Activated CD4-positive, alpha-beta memory T cell treated with anti-CD3 and anti-CD28 coated beads, Interleukin-2, amount 10 ng/mL, durations not matched to agents 7 days and 5 days (primary cell): ENCODE data around the gene HIKESHI. TPM values are rescaled to one million over a fixed set of nuclear protein-coding genes. Genes with fewer than 3 reads are reported as not detected.
A peak's percentile ranks its signal among the peaks of the same experiment; 100 is the strongest.

Experiments used
- CTCF ChIA-PET: fragments of 350-600 bp; sonication (Branson Sonifier 250); formaldehyde crosslinking; loops from one replicate; lab custom pipeline; 2021; ENCODE audit warnings: antibody characterized with exemption, inconsistent platforms; lab: Charles Lee
- POLR2A ChIA-PET: fragments of 350-600 bp; sonication (Branson Sonifier 250); formaldehyde crosslinking; loops from one replicate; lab custom pipeline; 2021; ENCODE audit warnings: antibody characterized with exemption; lab: Charles Lee
- DNase-seq: peaks from one replicate; pipeline ENCODE4 v3.0.0-alpha.2; 2020
- H3K27ac Mint-ChIP-seq: one replicate; pipeline ENCODE4 v1.8.0; 2021; ENCODE audit warnings: mild to moderate bottlenecking, mixed read lengths
- H3K27me3 Mint-ChIP-seq: one replicate; pipeline ENCODE4 v1.8.0; 2021; ENCODE audit warnings: mixed read lengths
- H3K36me3 Mint-ChIP-seq: one replicate; pipeline ENCODE4 v1.8.0; 2021; ENCODE audit warnings: low read depth, mixed read lengths
- H3K4me1 Mint-ChIP-seq: one replicate; pipeline ENCODE4 v1.8.0; 2021; ENCODE audit warnings: mixed read lengths
- H3K4me3 Mint-ChIP-seq: one replicate; pipeline ENCODE4 v1.8.0; 2021; ENCODE audit warnings: mild to moderate bottlenecking, mixed read lengths
- H3K9me3 Mint-ChIP-seq: one replicate; pipeline ENCODE4 v1.8.0; 2021; ENCODE audit warnings: mixed read lengths
- total RNA-seq, 2 experiments: library from RNA; stranded (reverse); gene quantifications; one replicate each; pipeline ENCODE4 v1.2.3, GENCODE V29; 2021

The HIKESHI gene
- total RNA-seq = 10 to 100 TPM; 40.6 to 44.5 TPM

- peak; percentile 89 for DNase-seq
- Mint-ChIP-seq H3K27me3 (peaks cover 5% of the 10 kb centered on the region), H3K4me1 (peaks cover 28% of the 10 kb centered on the region), H3K4me3 (peak within 1 kb of the TSS; percentile 100), H3K27ac (peak within 1 kb of the TSS; percentile 88), H3K36me3 (peaks cover 22% of the 10 kb centered on the region), H3K9me3 (no peaks in the 10 kb centered on the region)
- ChIA-PET POLR2A (interaction anchor here (0.7 to 3.4 kb wide), 15 partner anchors 9 to 654 kb away, joined by 3 to 15 read pairs (median 4); partner anchors contain the start of genes CCDC83, EED, PICALM and TMEM126A), CTCF (interaction anchor here (0.6 to 2.3 kb wide), 4 partner anchors 9 to 448 kb away, joined by 3 to 8 read pairs (median 6); partner anchors contain the start of gene CCDC83)
These were observed at the start of gene HIKESHI for GRCh38 chr11:86302092-86302793. HIKESHI (plus strand) TSS chr11:86302240; CDS start chr11:86302449, 209 bp downstream.

- Mint-ChIP-seq H3K36me3 (peaks cover 65% of the 10 kb centered on the region), H3K27ac (no peak overlapping the region), H3K9me3 (no peaks in the 10 kb centered on the region), H3K4me1 (peaks cover 46% of the 10 kb centered on the region), H3K27me3 (no peaks in the 10 kb centered on the region), H3K4me3 (no peak overlapping the region)
- CTCF ChIA-PET = interaction anchor here (1.3 to 1.4 kb wide), 2 partner anchors 19 to 29 kb away, joined by 3 to 4 read pairs; no protein-coding TSS in a partner anchor
- POLR2A ChIA-PET = interaction anchor here (1.3 to 2.4 kb wide), 2 partner anchors 9 to 14 kb away, joined by 3 to 6 read pairs; no protein-coding TSS in a partner anchor
- no peak for DNase-seq
These were observed 46.1 kb upstream of the HIKESHI start for GRCh38 chr11:86255896-86256295.

- no peak overlapping the region for H3K27ac Mint-ChIP-seq
- POLR2A ChIA-PET = interaction anchor here (1.3 to 2.4 kb wide), 2 partner anchors 10 to 15 kb away, joined by 3 to 6 read pairs; no protein-coding TSS in a partner anchor
- no peaks in the 10 kb centered on the region for H3K9me3 Mint-ChIP-seq
- H3K27me3 Mint-ChIP-seq = no peaks in the 10 kb centered on the region
- H3K36me3 Mint-ChIP-seq = peaks cover 68% of the 10 kb centered on the region
- no peak overlapping the region for H3K4me3 Mint-ChIP-seq
- DNase-seq = no peak
- H3K4me1 Mint-ChIP-seq = peaks cover 43% of the 10 kb centered on the region
- CTCF ChIA-PET = interaction anchor here (0.7 to 1.3 kb wide), 2 partner anchors 28 to 166 kb away, joined by 4 read pairs; no protein-coding TSS in a partner anchor
These were observed 45.4 kb upstream of the HIKESHI start for GRCh38 chr11:86256608-86257007.

- Mint-ChIP-seq H3K36me3 (peaks cover 67% of the 10 kb centered on the region), H3K27ac (no peak overlapping the region), H3K4me3 (no peak overlapping the region), H3K4me1 (peaks cover 37% of the 10 kb centered on the region), H3K27me3 (no peaks in the 10 kb centered on the region), H3K9me3 (no peaks in the 10 kb centered on the region)
- CTCF ChIA-PET = interaction anchor here (0.7 to 1.2 kb wide), 2 partner anchors 167 to 216 kb away, joined by 3 to 4 read pairs; no protein-coding TSS in a partner anchor
- DNase-seq = no peak
- POLR2A ChIA-PET = interaction anchor here (2.4 kb wide), 1 partner anchor 11 kb away, joined by 6 read pairs; no protein-coding TSS in a partner anchor
These were observed 44.6 kb upstream of the HIKESHI start for GRCh38 chr11:86257446-86257845.

- ChIA-PET POLR2A (interaction anchor here (0.7 to 1.0 kb wide), 2 partner anchors 8 to 26 kb away, joined by 3 read pairs; no protein-coding TSS in a partner anchor), CTCF (no interaction called here)
- no peak for DNase-seq
- H3K27ac Mint-ChIP-seq = no peak overlapping the region
- peaks cover 38% of the 10 kb centered on the region for H3K4me1 Mint-ChIP-seq
- H3K9me3 Mint-ChIP-seq = no peaks in the 10 kb centered on the region
- peaks cover 75% of the 10 kb centered on the region for H3K36me3 Mint-ChIP-seq
- no peaks in the 10 kb centered on the region for H3K27me3 Mint-ChIP-seq
- H3K4me3 Mint-ChIP-seq = no peak overlapping the region
These were observed 42.3 kb upstream of the HIKESHI start for GRCh38 chr11:86259730-86260129.

- Mint-ChIP-seq H3K4me1 (peaks cover 30% of the 10 kb centered on the region), H3K27ac (no peak overlapping the region), H3K4me3 (no peak overlapping the region), H3K9me3 (no peaks in the 10 kb centered on the region), H3K36me3 (peaks cover 76% of the 10 kb centered on the region), H3K27me3 (no peaks in the 10 kb centered on the region)
- DNase-seq = no peak
- CTCF ChIA-PET = interaction anchor here (1.1 kb wide), 1 partner anchor 297 kb away, joined by 3 read pairs; no protein-coding TSS in a partner anchor
- POLR2A ChIA-PET = interaction anchor here (1.0 to 1.9 kb wide), 3 partner anchors 15 to 24 kb away, joined by 3 to 6 read pairs (median 3); partner anchors contain the start of gene EED
These were observed 40.7 kb upstream of the HIKESHI start for GRCh38 chr11:86261328-86261727.

- POLR2A ChIA-PET = interaction anchor here (0.8 to 1.6 kb wide), 3 partner anchors 10 to 27 kb away, joined by 3 to 5 read pairs (median 3); no protein-coding TSS in a partner anchor
These were observed 39.7 kb upstream of the HIKESHI start for GRCh38 chr11:86262387-86262786.

GRCh38 chr11:86264649-86265048 lies 37.4 kb upstream of the HIKESHI start:
- H3K36me3 Mint-ChIP-seq = peaks cover 72% of the 10 kb centered on the region
- POLR2A ChIA-PET = interaction anchor here (1.7 kb wide), 2 partner anchors 11 to 20 kb away, joined by 4 read pairs; no protein-coding TSS in a partner anchor
- no peak overlapping the region for H3K27ac Mint-ChIP-seq
- H3K27me3 Mint-ChIP-seq = no peaks in the 10 kb centered on the region
- no peak for DNase-seq
- no peak overlapping the region for H3K4me3 Mint-ChIP-seq
- CTCF ChIA-PET = interaction anchor here (1.0 to 1.7 kb wide), 2 partner anchors 13 to 27 kb away, joined by 3 read pairs; no protein-coding TSS in a partner anchor
- H3K4me1 Mint-ChIP-seq = peaks cover 26% of the 10 kb centered on the region
- H3K9me3 Mint-ChIP-seq = no peaks in the 10 kb centered on the region

More at GRCh38 chr11:86262387-86262786, 39.7 kb upstream of the HIKESHI start:
- no peak for DNase-seq
- Mint-ChIP-seq H3K9me3 (no peaks in the 10 kb centered on the region), H3K4me1 (peaks cover 23% of the 10 kb centered on the region), H3K36me3 (peaks cover 69% of the 10 kb centered on the region), H3K27me3 (no peaks in the 10 kb centered on the region), H3K27ac (no peak overlapping the region), H3K4me3 (no peak overlapping the region)
- CTCF ChIA-PET = no interaction called here

GRCh38 chr11:86265194-86265593 lies 36.8 kb upstream of the HIKESHI start:
- peaks cover 30% of the 10 kb centered on the region for H3K4me1 Mint-ChIP-seq
- ChIA-PET POLR2A (interaction anchor here (1.7 kb wide), 2 partner anchors 12 to 20 kb away, joined by 4 read pairs; no protein-coding TSS in a partner anchor), CTCF (interaction anchor here (1.0 to 1.8 kb wide), 3 partner anchors 14 to 410 kb away, joined by 3 to 6 read pairs (median 3); partner anchors contain the start of gene CCDC83)
- DNase-seq = no peak
- H3K36me3 Mint-ChIP-seq = peaks cover 72% of the 10 kb centered on the region
- H3K27me3 Mint-ChIP-seq = no peaks in the 10 kb centered on the region
- H3K9me3 Mint-ChIP-seq = no peaks in the 10 kb centered on the region
- H3K27ac Mint-ChIP-seq = no peak overlapping the region
- H3K4me3 Mint-ChIP-seq = no peak overlapping the region

GRCh38 chr11:86269645-86270044 lies 32.4 kb upstream of the HIKESHI start:
- ChIA-PET POLR2A (no interaction called here), CTCF (no interaction called here)
- DNase-seq = no peak
- Mint-ChIP-seq H3K4me3 (no peak overlapping the region), H3K27ac (no peak overlapping the region), H3K9me3 (no peaks in the 10 kb centered on the region), H3K36me3 (peaks cover 81% of the 10 kb centered on the region), H3K27me3 (no peaks in the 10 kb centered on the region), H3K4me1 (peaks cover 40% of the 10 kb centered on the region)

GRCh38 chr11:86274503-86274902 lies 27.5 kb upstream of the HIKESHI start:
- Mint-ChIP-seq H3K27me3 (no peaks in the 10 kb centered on the region), H3K4me1 (peaks cover 35% of the 10 kb centered on the region), H3K9me3 (no peaks in the 10 kb centered on the region), H3K27ac (no peak overlapping the region), H3K4me3 (no peak overlapping the region), H3K36me3 (peaks cover 84% of the 10 kb centered on the region)
- POLR2A ChIA-PET = interaction anchor here (0.8 kb wide), 1 partner anchor 9 kb away, joined by 3 read pairs; no protein-coding TSS in a partner anchor
- no peak for DNase-seq
- CTCF ChIA-PET = interaction anchor here (1.0 kb wide), 1 partner anchor 19 kb away, joined by 3 read pairs; no protein-coding TSS in a partner anchor

- H3K27ac Mint-ChIP-seq = no peak overlapping the region
- DNase-seq = no peak
- peaks cover 84% of the 10 kb centered on the region for H3K36me3 Mint-ChIP-seq
- H3K9me3 Mint-ChIP-seq = no peaks in the 10 kb centered on the region
- peaks cover 35% of the 10 kb centered on the region for H3K4me1 Mint-ChIP-seq
- H3K4me3 Mint-ChIP-seq = no peak overlapping the region
- ChIA-PET POLR2A (no interaction called here), CTCF (interaction anchor here (0.7 to 1.0 kb wide), 2 partner anchors 20 to 421 kb away, joined by 3 read pairs; no protein-coding TSS in a partner anchor)
- no peaks in the 10 kb centered on the region for H3K27me3 Mint-ChIP-seq
These were observed 27.0 kb upstream of the HIKESHI start for GRCh38 chr11:86274999-86275398.
